HG03139 (cell line): ENCODE data around the gene PPARA.
A peak's percentile ranks its signal among the peaks of the same experiment; 100 is the strongest.
"Not testable (repeated sequence)": the region's sequence is repeated elsewhere in the genome, so short reads cannot be mapped to it uniquely, and the experiment has no call there.

ENCODE experiments used
- ATAC-seq: cut with Tn5 transposase; IDR thresholded peaks from one replicate; pipeline ENCODE4 v1.9.1; 2021; ENCODE audit not compliant: unreplicated experiment

PPARA gene

GRCh38 chr22:46240506-46240905 lies 90.2 kb downstream of the PPARA start:
- no peak for ATAC-seq

- ATAC-seq: no peak
These were observed 90.6 kb downstream of the PPARA start for GRCh38 chr22:46240907-46241306.

GRCh38 chr22:46241396-46242007 lies 91.2 kb downstream of the PPARA start:
- ATAC-seq: no peak

GRCh38 chr22:46242076-46242475 lies 91.8 kb downstream of the PPARA start:
- ATAC-seq: no peak

GRCh38 chr22:46244771-46245170 lies 94.4 kb downstream of the PPARA start:
- ATAC-seq: no peak

- ATAC-seq: no peak
These were observed 95.2 kb downstream of the PPARA start for GRCh38 chr22:46245511-46245910.

GRCh38 chr22:46246178-46246577 lies 95.9 kb downstream of the PPARA start:
- ATAC-seq: no peak

- ATAC-seq: no peak
These were observed 97.2 kb downstream of the PPARA start for GRCh38 chr22:46247443-46247975.

- ATAC-seq: peak; percentile 80
These were observed 99.9 kb downstream of the PPARA start, which contains the start of gene CDPF1 for GRCh38 chr22:46250035-46250782. Gene CDPF1, minus strand, starts transcription at chr22:46250293. Its CDS starts 2,009 bp downstream, at chr22:46248284.

GRCh38 chr22:46250783-46251125 lies 100.4 kb downstream of the PPARA start:
- ATAC-seq: no peak

GRCh38 chr22:46251266-46251665 lies 100.9 kb downstream of the PPARA start:
- ATAC-seq: no peak

- ATAC-seq: no peak
These were observed 101.6 kb downstream of the PPARA start for GRCh38 chr22:46251816-46252380.

- no peak for ATAC-seq
These were observed 106.1 kb downstream of the PPARA start for GRCh38 chr22:46256358-46256958.

GRCh38 chr22:46259374-46259773 lies 109.0 kb downstream of the PPARA start:
- ATAC-seq: no peak

GRCh38 chr22:46260038-46260437 lies 109.7 kb downstream of the PPARA start:
- ATAC-seq: no peak

- no peak for ATAC-seq
These were observed 112.3 kb downstream of the PPARA start for GRCh38 chr22:46262449-46263215.

- no peak for ATAC-seq
These were observed 112.9 kb downstream of the PPARA start, which contains the start of gene PKDREJ for GRCh38 chr22:46263216-46263590. Gene PKDREJ, minus strand, starts transcription at chr22:46263343. Its CDS starts 21 bp downstream, at chr22:46263322.

- not testable (repeated sequence) for ATAC-seq
These were observed 114.2 kb downstream of the PPARA start for GRCh38 chr22:46264520-46264919.

GRCh38 chr22:46265627-46266026 lies 115.3 kb downstream of the PPARA start:
- not testable (repeated sequence) for ATAC-seq

- ATAC-seq: peak; percentile 72
These were observed 117.3 kb downstream of the PPARA start, which contains the start of gene TTC38 for GRCh38 chr22:46267431-46268279. Gene TTC38, plus strand, starts transcription at chr22:46268008. Its CDS starts 32 bp downstream, at chr22:46268040.
